ENCODE results near the gene HMGCLL1. TPM values are rescaled to one million over a fixed set of nuclear protein-coding genes. Genes with fewer than 3 reads are reported as not detected.

HMGCLL1 gene
- total RNA-seq, 1 donor: not detected

DNA sequence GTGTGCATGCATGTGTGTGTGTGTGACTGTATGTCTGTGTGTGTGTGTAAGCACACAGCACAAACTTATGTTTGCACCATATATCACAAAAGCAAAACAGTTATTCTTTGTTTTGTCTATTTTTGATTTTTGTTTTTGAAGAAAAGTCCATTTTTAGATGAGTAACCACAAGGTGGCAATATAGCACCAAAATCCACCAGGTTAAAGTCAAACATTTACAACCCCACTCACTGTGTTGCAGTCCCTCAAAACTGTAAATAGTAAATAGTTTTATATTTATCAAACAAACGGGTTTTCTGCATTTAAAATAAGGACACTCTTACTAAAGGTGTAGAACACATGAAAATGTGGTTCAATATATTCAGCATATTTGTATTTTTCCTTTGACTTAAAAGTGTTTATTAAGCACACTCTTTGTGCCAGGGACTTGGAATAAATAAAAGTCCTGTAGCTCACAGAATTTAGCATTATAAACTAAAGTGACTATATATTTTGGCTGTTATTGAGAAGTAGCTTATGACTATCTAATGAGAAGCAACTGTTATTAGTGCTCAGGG, 133.3 kb downstream of the HMGCLL1 start:
- DNase-seq (ENCODE audit: low read depth): peak; percentile 69
- TF ChIP-seq, protein P1, sequence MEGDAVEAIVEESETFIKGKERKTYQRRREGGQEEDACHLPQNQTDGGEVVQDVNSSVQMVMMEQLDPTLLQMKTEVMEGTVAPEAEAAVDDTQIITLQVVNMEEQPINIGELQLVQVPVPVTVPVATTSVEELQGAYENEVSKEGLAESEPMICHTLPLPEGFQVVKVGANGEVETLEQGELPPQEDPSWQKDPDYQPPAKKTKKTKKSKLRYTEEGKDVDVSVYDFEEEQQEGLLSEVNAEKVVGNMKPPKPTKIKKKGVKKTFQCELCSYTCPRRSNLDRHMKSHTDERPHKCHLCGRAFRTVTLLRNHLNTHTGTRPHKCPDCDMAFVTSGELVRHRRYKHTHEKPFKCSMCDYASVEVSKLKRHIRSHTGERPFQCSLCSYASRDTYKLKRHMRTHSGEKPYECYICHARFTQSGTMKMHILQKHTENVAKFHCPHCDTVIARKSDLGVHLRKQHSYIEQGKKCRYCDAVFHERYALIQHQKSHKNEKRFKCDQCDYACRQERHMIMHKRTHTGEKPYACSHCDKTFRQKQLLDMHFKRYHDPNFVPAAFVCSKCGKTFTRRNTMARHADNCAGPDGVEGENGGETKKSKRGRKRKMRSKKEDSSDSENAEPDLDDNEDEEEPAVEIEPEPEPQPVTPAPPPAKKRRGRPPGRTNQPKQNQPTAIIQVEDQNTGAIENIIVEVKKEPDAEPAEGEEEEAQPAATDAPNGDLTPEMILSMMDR (IDR thresholded peaks at IDR 0.05; ENCODE audit: insufficient read depth, low read length): peak; percentile 56

DNA sequence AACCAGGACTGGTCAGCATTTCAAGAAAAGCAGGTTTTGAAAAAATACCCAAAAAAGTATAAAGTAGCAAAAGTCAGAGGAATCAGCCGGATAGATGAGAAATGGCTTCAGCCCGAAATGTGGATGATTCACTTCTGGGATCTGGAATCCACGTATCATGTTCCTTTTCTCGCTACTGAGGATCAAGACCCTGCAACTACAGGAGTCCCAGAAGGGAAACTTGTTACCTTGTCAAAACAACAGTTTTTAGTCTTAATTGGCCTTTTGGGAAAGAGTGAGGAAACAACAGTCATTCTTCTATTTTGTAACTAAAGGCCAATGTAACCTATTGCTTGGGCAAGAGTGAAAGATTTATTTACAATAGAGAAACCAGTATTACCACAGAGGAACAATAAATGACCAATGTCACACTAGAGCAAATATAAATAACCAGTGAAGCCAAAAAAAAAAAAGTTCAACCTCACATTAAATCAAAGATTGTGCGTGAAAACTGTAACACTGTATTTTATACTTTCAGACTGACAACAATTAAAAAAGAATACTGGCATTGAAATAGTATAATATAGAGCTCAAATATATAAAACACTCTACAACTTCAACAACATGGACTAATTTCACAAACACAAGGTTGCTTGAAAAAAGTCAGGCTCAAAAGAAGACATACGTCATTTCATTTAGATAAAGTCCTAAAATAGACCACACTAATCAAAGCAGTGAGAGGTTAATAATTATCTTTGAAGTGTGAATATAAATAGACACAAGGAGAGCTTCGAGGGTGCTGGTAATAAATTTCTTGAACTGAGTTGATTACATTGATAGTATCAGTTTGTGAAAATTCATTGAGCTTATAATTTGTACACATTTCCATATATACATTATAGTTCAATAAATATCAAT, 135.5 kb downstream of the HMGCLL1 start:
- TF ChIP-seq, protein P1 (IDR thresholded peaks at IDR 0.05; ENCODE audit: insufficient read depth, low read length): no peak
- H3K4me3 ChIP-seq (ENCODE audit: low read depth, low read length): no peak overlapping the region
- no peak for DNase-seq (ENCODE audit: low read depth)

More for the DNA sequence above, 133.3 kb downstream of the HMGCLL1 start:
- H3K4me3 ChIP-seq (ENCODE audit: low read depth, low read length): no peak overlapping the region

- DNase-seq (ENCODE audit: low read depth): no peak
- TF ChIP-seq, protein P1 (IDR thresholded peaks at IDR 0.05; ENCODE audit: insufficient read depth, low read length): no peak
Observed at GRCh38 chr6:55438203-55438602, 140.8 kb downstream of the HMGCLL1 start.

GRCh38 chr6:55437141-55437540, 141.9 kb downstream of the HMGCLL1 start:
- TF ChIP-seq, protein P1 (IDR thresholded peaks at IDR 0.05; ENCODE audit: insufficient read depth, low read length): no peak
- H3K4me3 ChIP-seq (ENCODE audit: low read depth, low read length): no peak overlapping the region
- no peak for DNase-seq (ENCODE audit: low read depth)

More at GRCh38 chr6:55438203-55438602, 140.8 kb downstream of the HMGCLL1 start:
- H3K4me3 ChIP-seq (ENCODE audit: low read depth, low read length): no peak overlapping the region

GRCh38 chr6:55433446-55434130, 145.4 kb downstream of the HMGCLL1 start:
- TF ChIP-seq, protein P1 (IDR thresholded peaks at IDR 0.05; ENCODE audit: insufficient read depth, low read length): no peak
- no peak overlapping the region for H3K4me3 ChIP-seq (ENCODE audit: low read depth, low read length)
- peak; percentile 44 for DNase-seq (ENCODE audit: low read depth)

GRCh38 chr6:55423933-55424332, 155.1 kb downstream of the HMGCLL1 start:
- TF ChIP-seq, protein P1 (IDR thresholded peaks at IDR 0.05; ENCODE audit: insufficient read depth, low read length): no peak

More at GRCh38 chr6:55423933-55424332, 155.1 kb downstream of the HMGCLL1 start:
- DNase-seq (ENCODE audit: low read depth): no peak
- H3K4me3 ChIP-seq (ENCODE audit: low read depth, low read length): no peak overlapping the region

Data from fibroblast of the aortic adventitia (primary cell).